Neural cell (in vitro differentiated cells): ENCODE data around the gene PLA2G4E. TPM values are rescaled to one million over a fixed set of nuclear protein-coding genes. Genes with fewer than 3 reads are reported as not detected.

Experiments used
- H2AFZ ChIP-seq: fragments of 200-600, 300-800 bp; sonication (generic), shearing (Covaris generic); 2 replicates; pipeline ENCODE4 v1.6.0; 2014; ENCODE audit warnings: low read depth, mild to moderate bottlenecking, antibody characterized with exemption, low read length, moderate library complexity
- H3F3A ChIP-seq: fragments of 200-600 bp; shearing (Covaris generic); 2 replicates; pipeline ENCODE4 v1.6.1; 2016; ENCODE audit warnings: mild to moderate bottlenecking, moderate library complexity, mixed read lengths, antibody characterized with exemption, low read length; ENCODE audit not compliant: insufficient read depth, poor library complexity, severe bottlenecking
- H3K27ac ChIP-seq: fragments of 200-600, 300-800 bp; sonication (generic), shearing (Covaris generic); 2 replicates; pipeline ENCODE4 v1.5.1; 2014; ENCODE audit warnings: mild to moderate bottlenecking, low read length, moderate library complexity
- H3K27me3 ChIP-seq: fragments of 300-800, 200-600 bp; sonication (generic), shearing (Covaris generic); 2 replicates; pipeline ENCODE4 v1.6.0; 2014; ENCODE audit warnings: mild to moderate bottlenecking, low read depth, low read length, moderate library complexity; ENCODE audit not compliant: insufficient read depth
- H3K36me3 ChIP-seq: fragments of 300-800, 200-600 bp; sonication (generic), shearing (Covaris generic); 2 replicates; pipeline ENCODE4 v1.5.1; 2014; ENCODE audit warnings: mild to moderate bottlenecking, antibody characterized with exemption, low read length, moderate library complexity; ENCODE audit not compliant: insufficient read depth
- H3K4me2 ChIP-seq: fragments of 300-800, 200-600 bp; sonication (generic), shearing (Covaris generic); 2 replicates; pipeline ENCODE4 v1.6.0; 2014; ENCODE audit warnings: mild to moderate bottlenecking, low read length
- H3K4me3 ChIP-seq: fragments of 300-800, 200-600 bp; sonication (generic), shearing (Covaris generic); 2 replicates; pipeline ENCODE4 v1.5.1; 2014; ENCODE audit warnings: mild to moderate bottlenecking, low read length, moderate library complexity
- H3K79me2 ChIP-seq: fragments of 200-600 bp; shearing (Covaris generic); replicated peaks from 2 replicates; pipeline ENCODE4 v1.6.0; 2014; ENCODE audit warnings: mild to moderate bottlenecking, low read length, moderate library complexity; ENCODE audit not compliant: insufficient read depth
- H3K9ac ChIP-seq: fragments of 300-800, 200-600 bp; sonication (generic), shearing (Covaris generic); 2 replicates; pipeline ENCODE4 v1.6.1; 2016; ENCODE audit warnings: mild to moderate bottlenecking, low read length, mixed read lengths
- H3K9me2 ChIP-seq: fragments of 200-600 bp; shearing (Covaris generic); 2 replicates; pipeline ENCODE4 v1.6.1; 2016; ENCODE audit warnings: mild to moderate bottlenecking, low read length, mixed read lengths; ENCODE audit not compliant: insufficient read depth
- H3K9me3 ChIP-seq: fragments of 200-600, 300-800 bp; sonication (generic), shearing (Covaris generic); 2 replicates; pipeline ENCODE4 v1.6.1; 2016; ENCODE audit warnings: mild to moderate bottlenecking, mixed run types, low read length, moderate library complexity, mixed read lengths
- H4K20me1 ChIP-seq: fragments of 200-600 bp; shearing (Covaris generic); 2 replicates; pipeline ENCODE4 v1.6.1; 2016; ENCODE audit warnings: mild to moderate bottlenecking, mixed run types; ENCODE audit not compliant: insufficient read depth
- CTCF ChIP-seq: fragments of 450-650 bp; IDR thresholded peaks from 2 replicates; pipeline ENCODE4 v1.5.1; 2014; ENCODE audit warnings: antibody characterized with exemption, mild to moderate bottlenecking, moderate library complexity; ENCODE audit not compliant: poor library complexity, severe bottlenecking
- EP300 ChIP-seq: fragments of 450-650 bp; conservative IDR thresholded peaks from 2 replicates; pipeline ENCODE4 v1.6.1; 2014; ENCODE audit warnings: antibody characterized with exemption, mild to moderate bottlenecking, moderate library complexity; ENCODE audit not compliant: poor library complexity, severe bottlenecking
- EZH2 ChIP-seq: fragments of 200-600, 300-800 bp; shearing (Covaris generic), sonication (generic); IDR thresholded peaks from 2 replicates; pipeline ENCODE4 v1.6.1; 2014; ENCODE audit warnings: antibody characterized with exemption, low read length, borderline replicate concordance, mild to moderate bottlenecking; ENCODE audit not compliant: insufficient read depth, poor library complexity, severe bottlenecking
- MXI1 ChIP-seq: fragments of 450-650 bp; conservative IDR thresholded peaks from 2 replicates; pipeline ENCODE4 v1.6.1; 2014; ENCODE audit warnings: antibody characterized with exemption, mild to moderate bottlenecking; ENCODE audit not compliant: poor library complexity, severe bottlenecking
- POLR2AphosphoS5 ChIP-seq: IDR thresholded peaks from 2 replicates; pipeline ENCODE4 v1.6.1; 2012
- RAD21 ChIP-seq: fragments of 450-650 bp; conservative IDR thresholded peaks from 2 replicates; pipeline ENCODE4 v1.6.1; 2014; ENCODE audit warnings: antibody characterized with exemption, mild to moderate bottlenecking, moderate library complexity
- REST ChIP-seq: IDR thresholded peaks from 2 replicates; pipeline ENCODE4 v1.6.1; 2012; ENCODE audit warnings: borderline replicate concordance
- SMC3 ChIP-seq: fragments of 450-650 bp; conservative IDR thresholded peaks from 2 replicates; pipeline ENCODE4 v1.6.1; 2014; ENCODE audit warnings: antibody characterized with exemption, mild to moderate bottlenecking, moderate library complexity; ENCODE audit not compliant: poor library complexity
- TAF1 ChIP-seq: IDR thresholded peaks from 2 replicates; pipeline ENCODE4 v1.6.1; 2012; ENCODE audit warnings: low read depth
- polyA plus RNA-seq: library from polyadenylated mRNA; depleted of rRNA; stranded (reverse); fragments of >200 nt; gene quantifications from 2 replicates; pipeline ENCODE4 v1.2.3, GENCODE V29; 2014

PLA2G4E gene
- polyA plus RNA-seq, 1 donor from 2014 or later = not detected

- Histone ChIP-seq H3K9me2 (no peaks in the 10 kb centered on the region), H3K27me3 (no peaks in the 10 kb centered on the region), H3K4me2 (no peak overlapping the region), H3K36me3 (no peaks in the 10 kb centered on the region), H3K4me3 (no peak overlapping the region), H3K9me3 (no peaks in the 10 kb centered on the region), H4K20me1 (no peaks in the 10 kb centered on the region), H3K9ac (no peak overlapping the region), H3K27ac (no peak overlapping the region), H3K79me2 (no peaks in the 10 kb centered on the region), H3F3A (no peaks in the 10 kb centered on the region), H2AFZ (no peak overlapping the region)
- no peak for TF ChIP-seq TAF1
- TF ChIP-seq SMC3 = no peak
- TF ChIP-seq RAD21 = no peak
- TF ChIP-seq CTCF = no peak
- TF ChIP-seq EZH2 = no peak
- TF ChIP-seq REST = no peak
- no peak for TF ChIP-seq MXI1
- no peak for TF ChIP-seq POLR2AphosphoS5
- TF ChIP-seq EP300 = no peak
These were observed 751 bp upstream of the PLA2G4E start for GRCh38 chr15:42021593-42021992.

- no peak for TF ChIP-seq SMC3
- no peak for TF ChIP-seq TAF1
- no peak for TF ChIP-seq RAD21
- TF ChIP-seq MXI1 = no peak
- no peak for TF ChIP-seq EZH2
- no peak for TF ChIP-seq REST
- no peak for TF ChIP-seq CTCF
- TF ChIP-seq POLR2AphosphoS5 = no peak
- no peak for TF ChIP-seq EP300
- Histone ChIP-seq H3K9me2 (no peaks in the 10 kb centered on the region), H3K4me2 (no peak overlapping the region), H3K4me3 (no peak overlapping the region), H3K9me3 (no peaks in the 10 kb centered on the region), H4K20me1 (no peaks in the 10 kb centered on the region), H3K27ac (no peak overlapping the region), H3K27me3 (no peaks in the 10 kb centered on the region), H3K9ac (no peak overlapping the region), H2AFZ (no peak overlapping the region), H3K79me2 (no peaks in the 10 kb centered on the region), H3K36me3 (no peaks in the 10 kb centered on the region), H3F3A (no peaks in the 10 kb centered on the region)
These were observed 2.3 kb downstream of the PLA2G4E start for GRCh38 chr15:42018306-42019224.
